Mesendoderm (in vitro differentiated cells): ENCODE results near the gene ACOX3.
A peak's percentile ranks its signal among the peaks of the same experiment; 100 is the strongest.

Experiments used
- DNase-seq: peaks from one replicate; pipeline ENCODE4 v3.0.0; 2013
- H2AK5ac ChIP-seq: 2 replicates; pipeline ENCODE4 v1.6.1; 2013; ENCODE audit warnings: low read length, inconsistent platforms
- H2BK120ac ChIP-seq: 2 replicates; pipeline ENCODE4 v1.6.1; 2013; ENCODE audit warnings: low read depth, mild to moderate bottlenecking, low read length, moderate library complexity, mixed read lengths
- H2BK15ac ChIP-seq: replicated peaks from 2 replicates; pipeline ENCODE4 v1.6.1; 2013; ENCODE audit warnings: low read depth, mild to moderate bottlenecking, moderate library complexity
- H2BK5ac ChIP-seq: 2 replicates; pipeline ENCODE4 v1.6.1; 2013; ENCODE audit warnings: low read length, inconsistent platforms
- H3K18ac ChIP-seq: 2 replicates; pipeline ENCODE4 v1.6.1; 2013; ENCODE audit warnings: mild to moderate bottlenecking, low read length, mixed read lengths
- H3K23ac ChIP-seq: one replicate; pipeline ENCODE4 v1.6.1; 2013; ENCODE audit warnings: low read length
- H3K27ac ChIP-seq: 2 replicates; pipeline ENCODE4 v1.5.1; 2013; ENCODE audit warnings: low read depth, mild to moderate bottlenecking, inconsistent platforms, low read length, moderate library complexity
- H3K27me3 ChIP-seq: 2 replicates; pipeline ENCODE4 v1.6.1; 2013; ENCODE audit warnings: low read length, control low read depth, mild to moderate bottlenecking, inconsistent platforms; ENCODE audit not compliant: insufficient read depth, poor library complexity
- H3K36me3 ChIP-seq: 2 replicates; pipeline ENCODE4 v1.6.1; 2013; ENCODE audit warnings: low read length, inconsistent platforms; ENCODE audit not compliant: control insufficient read depth, insufficient read depth
- H3K4ac ChIP-seq: one replicate; pipeline ENCODE4 v1.6.1; 2013; ENCODE audit warnings: low read depth, mild to moderate bottlenecking, low read length, moderate library complexity
- H3K4me1 ChIP-seq: 2 replicates; pipeline ENCODE4 v1.6.1; 2013; ENCODE audit warnings: low read depth, low read length, inconsistent platforms; ENCODE audit not compliant: control insufficient read depth
- H3K4me2 ChIP-seq: 2 replicates; pipeline ENCODE4 v1.6.1; 2013; ENCODE audit warnings: low read length
- H3K4me3 ChIP-seq: 2 replicates; pipeline ENCODE4 v1.5.1; 2013; ENCODE audit warnings: mild to moderate bottlenecking, low read length
- H3K56ac ChIP-seq: one replicate; pipeline ENCODE4 v1.6.1; 2013; ENCODE audit warnings: low read length
- H3K79me1 ChIP-seq: 2 replicates; pipeline ENCODE4 v1.6.1; 2013; ENCODE audit warnings: low read length, inconsistent platforms
- H3K79me2 ChIP-seq: 2 replicates; pipeline ENCODE4 v1.6.1; 2013; ENCODE audit warnings: mild to moderate bottlenecking, low read length; ENCODE audit not compliant: control insufficient read depth, insufficient read depth
- H3K9ac ChIP-seq: 2 replicates; pipeline ENCODE4 v1.6.1; 2013; ENCODE audit warnings: low read length, inconsistent platforms
- H4K5ac ChIP-seq: one replicate; pipeline ENCODE4 v1.6.1; 2013; ENCODE audit warnings: low read length
- H4K8ac ChIP-seq: one replicate; pipeline ENCODE4 v1.6.1; 2013; ENCODE audit warnings: low read depth, mild to moderate bottlenecking, control low read depth, low read length, moderate library complexity
- WGBS: extraction: QIAGEN DNeasy Blood & Tissue Kit; methylation state at CpG from one replicate; pipeline ENCODE4 v1.1.7; 2013; ENCODE audit warnings: low lambda C conversion rate, missing lambda C conversion rate; ENCODE audit not compliant: insufficient coverage; ENCODE audit errors: extremely low coverage; 5-methylcytosine and 5-hydroxymethylcytosine counted together

ACOX3 gene

GRCh38 chr4:8364848-8365350 lies 75.6 kb downstream of the ACOX3 start:
- H3K4me2 ChIP-seq: no peak overlapping the region
- no peak for DNase-seq
- no peak overlapping the region for H3K9ac ChIP-seq

GRCh38 chr4:8364141-8364540 lies 76.4 kb downstream of the ACOX3 start:
- Histone ChIP-seq H3K4ac (no peak overlapping the region), H3K79me1 (no peaks in the 10 kb centered on the region), H4K5ac (no peak overlapping the region), H3K4me3 (no peak overlapping the region), H3K56ac (no peak overlapping the region), H2AK5ac (no peak overlapping the region), H3K4me1 (no peaks in the 10 kb centered on the region), H3K36me3 (no peaks in the 10 kb centered on the region), H3K23ac (no peak overlapping the region), H3K79me2 (no peaks in the 10 kb centered on the region), H3K9ac (no peak overlapping the region), H2BK15ac (no peak overlapping the region), H3K18ac (no peak overlapping the region), H2BK120ac (no peak overlapping the region), H2BK5ac (no peak overlapping the region), H3K27me3 (no peaks in the 10 kb centered on the region), H3K27ac (no peak overlapping the region), H3K4me2 (no peak overlapping the region), H4K8ac (no peak overlapping the region)
- WGBS: no CpG with 5 or more reads among the region's 7 CpGs
- DNase-seq: no peak

More at GRCh38 chr4:8364848-8365350, 75.6 kb downstream of the ACOX3 start:
- H2BK5ac ChIP-seq: no peak overlapping the region
- H3K36me3 ChIP-seq: no peaks in the 10 kb centered on the region
- no peaks in the 10 kb centered on the region for H3K27me3 ChIP-seq
- no peaks in the 10 kb centered on the region for H3K4me1 ChIP-seq
- H2AK5ac ChIP-seq: no peak overlapping the region
- no peak overlapping the region for H2BK120ac ChIP-seq
- H3K23ac ChIP-seq: no peak overlapping the region
- H4K5ac ChIP-seq: no peak overlapping the region
- H3K4me3 ChIP-seq: no peak overlapping the region
- no peak overlapping the region for H3K4ac ChIP-seq
- no CpG with 5 or more reads among the region's 12 CpGs for WGBS
- H4K8ac ChIP-seq: no peak overlapping the region
- H3K56ac ChIP-seq: no peak overlapping the region
- no peaks in the 10 kb centered on the region for H3K79me2 ChIP-seq
- no peak overlapping the region for H3K18ac ChIP-seq
- no peak overlapping the region for H2BK15ac ChIP-seq
- no peak overlapping the region for H3K27ac ChIP-seq
- no peaks in the 10 kb centered on the region for H3K79me1 ChIP-seq

DNA sequence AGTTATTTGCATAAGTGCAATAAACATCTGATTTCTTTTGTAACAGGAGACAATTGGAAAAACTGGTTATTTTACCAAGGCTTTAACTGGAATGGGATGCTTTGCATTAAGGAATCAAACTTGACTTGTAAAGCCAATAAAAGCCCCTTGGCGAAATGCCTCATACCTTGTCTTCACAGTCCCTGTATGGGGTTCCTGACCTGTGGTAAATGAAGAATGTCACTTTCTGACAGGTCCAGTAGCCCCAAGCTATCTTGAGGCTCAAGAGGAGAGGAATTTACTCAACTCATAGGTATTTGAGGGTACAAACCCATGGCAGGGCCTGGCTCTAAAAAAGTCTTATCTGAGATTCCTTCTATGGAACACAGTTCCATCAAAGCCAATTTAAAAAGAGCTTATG lies 78.0 kb downstream of the ACOX3 start:
- no peak overlapping the region for H3K4me3 ChIP-seq
- no CpG with 5 or more reads among the region's 1 CpG for WGBS
- H3K23ac ChIP-seq: no peak overlapping the region
- H3K36me3 ChIP-seq: no peaks in the 10 kb centered on the region
- no peaks in the 10 kb centered on the region for H3K79me1 ChIP-seq
- H3K27me3 ChIP-seq: no peaks in the 10 kb centered on the region
- no peaks in the 10 kb centered on the region for H3K79me2 ChIP-seq
- peak; percentile 32 for DNase-seq
- no peak overlapping the region for H2AK5ac ChIP-seq
- no peaks in the 10 kb centered on the region for H3K4me1 ChIP-seq
- H2BK15ac ChIP-seq: no peak overlapping the region
- H3K18ac ChIP-seq: no peak overlapping the region
- no peak overlapping the region for H3K4me2 ChIP-seq
- no peak overlapping the region for H3K56ac ChIP-seq
- H4K8ac ChIP-seq: no peak overlapping the region
- no peak overlapping the region for H3K27ac ChIP-seq
- no peak overlapping the region for H4K5ac ChIP-seq
- H2BK5ac ChIP-seq: no peak overlapping the region
- no peak overlapping the region for H2BK120ac ChIP-seq
- no peak overlapping the region for H3K4ac ChIP-seq
- H3K9ac ChIP-seq: no peak overlapping the region

DNA sequence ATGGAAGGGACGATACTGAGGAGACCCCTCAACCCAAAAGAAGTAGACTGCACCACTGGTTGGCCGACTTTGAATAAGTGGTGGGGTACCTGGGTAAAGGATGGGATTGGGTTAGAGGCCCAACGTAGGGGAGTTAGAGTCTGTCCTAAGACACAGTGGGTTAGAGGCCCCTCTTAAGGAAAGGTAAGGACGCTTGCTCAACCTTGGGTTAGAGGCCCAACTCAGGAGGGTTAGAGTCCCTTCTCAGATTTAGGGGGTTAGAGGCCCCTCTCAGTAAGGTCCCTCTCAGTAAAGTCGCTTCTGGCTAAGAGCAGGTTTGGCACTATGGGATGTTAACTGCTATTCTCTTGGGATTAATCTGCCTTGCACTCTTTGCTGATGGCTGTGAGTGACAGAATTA lies 81.3 kb downstream of the ACOX3 start:
- H3K36me3 ChIP-seq: no peaks in the 10 kb centered on the region
- H2BK120ac ChIP-seq: no peak overlapping the region
- WGBS: no CpG with 5 or more reads among the region's 5 CpGs

GRCh38 chr4:8356856-8357255 lies 83.7 kb downstream of the ACOX3 start:
- H2AK5ac ChIP-seq: no peak overlapping the region
- no peak overlapping the region for H3K9ac ChIP-seq
- H3K56ac ChIP-seq: no peak overlapping the region
- no peak overlapping the region for H3K23ac ChIP-seq
- H3K4ac ChIP-seq: no peak overlapping the region
- H3K4me3 ChIP-seq: no peak overlapping the region
- WGBS: no CpG with 5 or more reads among the region's 8 CpGs
- H4K5ac ChIP-seq: no peak overlapping the region
- H3K27me3 ChIP-seq: no peaks in the 10 kb centered on the region
- H3K79me1 ChIP-seq: no peaks in the 10 kb centered on the region
- no peaks in the 10 kb centered on the region for H3K79me2 ChIP-seq
- H3K36me3 ChIP-seq: no peaks in the 10 kb centered on the region
- no peak overlapping the region for H2BK5ac ChIP-seq
- no peak overlapping the region for H2BK120ac ChIP-seq
- no peak overlapping the region for H2BK15ac ChIP-seq
- no peak for DNase-seq
- no peaks in the 10 kb centered on the region for H3K4me1 ChIP-seq
- no peak overlapping the region for H3K18ac ChIP-seq
- no peak overlapping the region for H4K8ac ChIP-seq
- no peak overlapping the region for H3K27ac ChIP-seq
- no peak overlapping the region for H3K4me2 ChIP-seq

More for the DNA sequence above, 81.3 kb downstream of the ACOX3 start:
- Histone ChIP-seq H3K9ac (no peak overlapping the region), H3K27me3 (no peaks in the 10 kb centered on the region), H2BK5ac (no peak overlapping the region), H3K79me1 (no peaks in the 10 kb centered on the region), H3K18ac (no peak overlapping the region), H3K23ac (no peak overlapping the region), H3K4me1 (no peaks in the 10 kb centered on the region), H3K27ac (no peak overlapping the region), H2AK5ac (no peak overlapping the region), H3K4ac (no peak overlapping the region), H4K8ac (no peak overlapping the region), H3K56ac (no peak overlapping the region), H4K5ac (no peak overlapping the region), H2BK15ac (no peak overlapping the region), H3K4me2 (no peak overlapping the region), H3K79me2 (no peaks in the 10 kb centered on the region), H3K4me3 (no peak overlapping the region)
- no peak for DNase-seq

DNA sequence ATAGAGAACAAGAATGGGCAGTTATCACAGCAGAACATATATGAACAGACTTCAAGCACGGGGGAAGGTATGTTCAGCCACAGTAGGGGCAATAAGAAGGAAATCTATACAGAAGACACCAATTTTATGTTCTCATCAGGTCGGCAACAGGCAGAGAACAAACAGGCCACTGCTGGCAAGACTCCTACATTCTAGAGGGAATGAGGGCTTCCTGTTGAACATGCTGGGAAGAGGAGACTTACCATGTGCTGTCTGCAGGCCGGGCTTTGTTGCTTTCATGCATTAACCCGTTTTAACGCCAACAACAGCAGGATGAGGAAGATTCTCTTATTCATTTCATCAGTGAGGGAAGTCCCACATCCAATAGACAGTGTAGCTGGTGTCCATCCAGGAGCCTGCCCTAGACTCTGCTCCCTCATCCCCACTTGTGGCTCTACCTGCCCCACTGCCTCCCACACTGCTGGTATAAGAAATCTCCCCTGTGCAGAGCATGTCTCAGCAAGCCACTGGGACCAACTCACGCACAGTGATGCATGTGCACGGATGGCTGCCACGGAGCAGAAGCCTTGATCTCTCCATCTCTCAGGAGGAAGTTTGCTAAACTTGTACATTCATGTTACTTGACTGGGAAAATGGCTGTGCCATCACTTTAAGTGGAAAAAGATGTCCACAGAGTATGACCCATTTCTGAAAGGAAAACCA lies 84.5 kb downstream of the ACOX3 start:
- H3K23ac ChIP-seq: no peak overlapping the region
- WGBS: no CpG with 5 or more reads among the region's 8 CpGs
- no peak overlapping the region for H2BK5ac ChIP-seq
- H3K9ac ChIP-seq: no peak overlapping the region
- H3K4me1 ChIP-seq: no peaks in the 10 kb centered on the region
- H3K27me3 ChIP-seq: no peaks in the 10 kb centered on the region
- H3K79me2 ChIP-seq: no peaks in the 10 kb centered on the region
- H3K4me3 ChIP-seq: no peak overlapping the region
- peak; percentile 12 for DNase-seq
- no peak overlapping the region for H3K4ac ChIP-seq
- no peaks in the 10 kb centered on the region for H3K79me1 ChIP-seq
- H3K36me3 ChIP-seq: no peaks in the 10 kb centered on the region
- H3K4me2 ChIP-seq: no peak overlapping the region
- no peak overlapping the region for H3K56ac ChIP-seq
- no peak overlapping the region for H2AK5ac ChIP-seq
- H2BK15ac ChIP-seq: no peak overlapping the region
- no peak overlapping the region for H4K5ac ChIP-seq
- no peak overlapping the region for H2BK120ac ChIP-seq
- H4K8ac ChIP-seq: no peak overlapping the region
- no peak overlapping the region for H3K18ac ChIP-seq
- H3K27ac ChIP-seq: no peak overlapping the region
